Measurements from ENCODE around the gene TNFRSF14.

DNA sequence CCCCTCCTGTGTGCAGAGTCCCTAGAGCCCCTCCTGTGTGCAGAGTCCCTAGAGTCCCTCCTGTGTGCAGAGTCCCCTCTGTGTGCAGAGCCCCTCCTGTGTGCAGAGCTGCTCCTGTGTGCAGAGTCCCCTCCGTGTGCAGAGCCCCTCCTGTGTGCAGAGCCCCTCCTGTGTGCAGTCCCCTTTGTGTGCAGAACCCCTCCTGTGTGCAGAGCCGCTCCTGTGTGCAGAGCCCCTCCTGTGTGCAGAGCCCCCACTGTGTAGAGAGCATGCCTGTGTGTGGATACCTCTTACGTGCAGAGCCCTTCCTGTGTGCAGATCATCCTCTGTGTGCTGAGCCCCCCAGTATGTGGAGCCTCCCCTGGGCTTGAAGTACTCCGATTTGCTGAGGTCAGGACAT, 17.8 kb upstream of the TNFRSF14 start:
- TF ChIP-seq CREB1 (IDR thresholded peaks at IDR 0.05; ENCODE audit: low read depth) (no peak), YY1 (IDR thresholded peaks at IDR 0.05; ENCODE audit: low read depth) (no peak), EP300 (IDR thresholded peaks at IDR 0.05; ENCODE audit: borderline replicate concordance) (no peak), FOXM1 (IDR thresholded peaks at IDR 0.05; ENCODE audit: borderline replicate concordance, low read depth) (no peak), TEAD4 (IDR thresholded peaks at IDR 0.05) (no peak), TCF12 (IDR thresholded peaks at IDR 0.05; ENCODE audit: low read depth) (no peak), EGR1 (IDR thresholded peaks at IDR 0.05) (no peak), CEBPB (IDR thresholded peaks at IDR 0.05) (no peak), RAD21 (IDR thresholded peaks at IDR 0.05; ENCODE audit: low read depth) (no peak)
- TF ChIP-seq, protein P1, sequence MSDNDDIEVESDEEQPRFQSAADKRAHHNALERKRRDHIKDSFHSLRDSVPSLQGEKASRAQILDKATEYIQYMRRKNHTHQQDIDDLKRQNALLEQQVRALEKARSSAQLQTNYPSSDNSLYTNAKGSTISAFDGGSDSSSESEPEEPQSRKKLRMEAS (IDR thresholded peaks at IDR 0.05): no peak
- TF ChIP-seq, protein P2, sequence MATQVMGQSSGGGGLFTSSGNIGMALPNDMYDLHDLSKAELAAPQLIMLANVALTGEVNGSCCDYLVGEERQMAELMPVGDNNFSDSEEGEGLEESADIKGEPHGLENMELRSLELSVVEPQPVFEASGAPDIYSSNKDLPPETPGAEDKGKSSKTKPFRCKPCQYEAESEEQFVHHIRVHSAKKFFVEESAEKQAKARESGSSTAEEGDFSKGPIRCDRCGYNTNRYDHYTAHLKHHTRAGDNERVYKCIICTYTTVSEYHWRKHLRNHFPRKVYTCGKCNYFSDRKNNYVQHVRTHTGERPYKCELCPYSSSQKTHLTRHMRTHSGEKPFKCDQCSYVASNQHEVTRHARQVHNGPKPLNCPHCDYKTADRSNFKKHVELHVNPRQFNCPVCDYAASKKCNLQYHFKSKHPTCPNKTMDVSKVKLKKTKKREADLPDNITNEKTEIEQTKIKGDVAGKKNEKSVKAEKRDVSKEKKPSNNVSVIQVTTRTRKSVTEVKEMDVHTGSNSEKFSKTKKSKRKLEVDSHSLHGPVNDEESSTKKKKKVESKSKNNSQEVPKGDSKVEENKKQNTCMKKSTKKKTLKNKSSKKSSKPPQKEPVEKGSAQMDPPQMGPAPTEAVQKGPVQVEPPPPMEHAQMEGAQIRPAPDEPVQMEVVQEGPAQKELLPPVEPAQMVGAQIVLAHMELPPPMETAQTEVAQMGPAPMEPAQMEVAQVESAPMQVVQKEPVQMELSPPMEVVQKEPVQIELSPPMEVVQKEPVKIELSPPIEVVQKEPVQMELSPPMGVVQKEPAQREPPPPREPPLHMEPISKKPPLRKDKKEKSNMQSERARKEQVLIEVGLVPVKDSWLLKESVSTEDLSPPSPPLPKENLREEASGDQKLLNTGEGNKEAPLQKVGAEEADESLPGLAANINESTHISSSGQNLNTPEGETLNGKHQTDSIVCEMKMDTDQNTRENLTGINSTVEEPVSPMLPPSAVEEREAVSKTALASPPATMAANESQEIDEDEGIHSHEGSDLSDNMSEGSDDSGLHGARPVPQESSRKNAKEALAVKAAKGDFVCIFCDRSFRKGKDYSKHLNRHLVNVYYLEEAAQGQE (IDR thresholded peaks at IDR 0.05; ENCODE audit: low read depth): no peak
